ENCODE measurements around the gene TOMM20L.

The TOMM20L gene

DNA sequence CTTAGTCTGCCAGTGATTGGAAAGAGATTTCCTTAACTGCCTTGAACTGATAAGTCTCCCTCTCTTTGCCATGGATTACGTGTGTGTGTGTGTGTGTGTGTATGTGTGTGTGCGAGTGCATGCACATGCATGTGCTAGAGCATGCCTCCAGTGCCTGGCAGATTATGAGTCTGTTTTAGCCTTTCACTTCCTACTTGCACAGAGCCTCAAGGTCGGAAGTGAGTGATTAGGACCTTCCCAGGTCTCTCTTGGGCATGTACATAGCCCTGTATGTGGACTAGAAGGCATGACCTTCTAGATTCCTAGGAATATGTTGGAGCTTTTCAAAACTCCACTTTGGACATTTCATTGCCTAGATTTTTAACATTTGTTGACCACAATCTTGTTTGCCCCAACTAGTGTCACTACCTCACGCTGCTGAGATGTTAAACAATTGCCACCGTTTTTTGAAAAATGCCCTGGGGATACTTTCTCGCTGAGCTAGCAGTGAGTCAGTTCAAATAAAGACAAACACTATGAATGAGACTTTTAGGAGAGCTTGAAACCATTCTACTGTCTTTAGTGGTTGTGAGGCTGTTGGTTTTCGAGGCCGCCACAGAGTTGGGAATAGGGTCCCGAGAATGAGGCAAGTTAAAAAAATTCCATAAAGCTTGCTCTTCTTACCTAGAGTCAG, 60.0 kb downstream of the TOMM20L start:
- DNase-seq (ENCODE audit: low read depth), result no peak
- TF ChIP-seq, protein P1, sequence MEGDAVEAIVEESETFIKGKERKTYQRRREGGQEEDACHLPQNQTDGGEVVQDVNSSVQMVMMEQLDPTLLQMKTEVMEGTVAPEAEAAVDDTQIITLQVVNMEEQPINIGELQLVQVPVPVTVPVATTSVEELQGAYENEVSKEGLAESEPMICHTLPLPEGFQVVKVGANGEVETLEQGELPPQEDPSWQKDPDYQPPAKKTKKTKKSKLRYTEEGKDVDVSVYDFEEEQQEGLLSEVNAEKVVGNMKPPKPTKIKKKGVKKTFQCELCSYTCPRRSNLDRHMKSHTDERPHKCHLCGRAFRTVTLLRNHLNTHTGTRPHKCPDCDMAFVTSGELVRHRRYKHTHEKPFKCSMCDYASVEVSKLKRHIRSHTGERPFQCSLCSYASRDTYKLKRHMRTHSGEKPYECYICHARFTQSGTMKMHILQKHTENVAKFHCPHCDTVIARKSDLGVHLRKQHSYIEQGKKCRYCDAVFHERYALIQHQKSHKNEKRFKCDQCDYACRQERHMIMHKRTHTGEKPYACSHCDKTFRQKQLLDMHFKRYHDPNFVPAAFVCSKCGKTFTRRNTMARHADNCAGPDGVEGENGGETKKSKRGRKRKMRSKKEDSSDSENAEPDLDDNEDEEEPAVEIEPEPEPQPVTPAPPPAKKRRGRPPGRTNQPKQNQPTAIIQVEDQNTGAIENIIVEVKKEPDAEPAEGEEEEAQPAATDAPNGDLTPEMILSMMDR (conservative IDR thresholded peaks at IDR 0.05; ENCODE audit: low read length), result no peak

More for the DNA sequence above, 60.0 kb downstream of the TOMM20L start:
- no peak overlapping the region for H3K4me3 ChIP-seq (ENCODE audit: low read length)
